HepG2 (cell line): ENCODE measurements around the gene EFNA3. TPM values are rescaled to one million over a fixed set of nuclear protein-coding genes. Genes with fewer than 3 reads are reported as not detected.

Experiments
- ATAC-seq: fragments of 200-7000 bp; cut with Tn5 transposase; 3 replicates; pipeline ENCODE4 v1.9.1; 2020; ENCODE audit warnings: mild to moderate bottlenecking, moderate library complexity
- BruUV-seq: library from RNA; stranded (reverse); fragments of 400-500 nt; replicated peaks from 2 replicates; lab custom pipeline; 2021; lab: Mats Ljungman, UMichigan
- CTCF ChIA-PET: fragments of 300-600 bp; formaldehyde crosslinking; extraction: SDS; loops from one replicate; lab custom pipeline; 2021; ENCODE audit warnings: low total read pairs, inconsistent platforms, low intra/inter-chr PET ratio; lab: Yijun Ruan, JAX
- POLR2A ChIA-PET: fragments of 350-600 bp; sonication (Branson Sonifier 250); formaldehyde crosslinking; loops from one replicate; lab custom pipeline; 2020; ENCODE audit warnings: antibody characterized with exemption, inconsistent platforms; lab: Yijun Ruan, JAX
- DNase-seq: peaks from one replicate; pipeline ENCODE4 v3.0.0-alpha.2; 2015; ENCODE audit warnings: low spot score
- FAIRE-seq: peaks from 3 replicates; lab custom pipeline; 2011; peaks lifted over from hg19 to GRCh38; lab: Jason Lieb, UNC
- H2AFZ ChIP-seq: one replicate; pipeline ENCODE4 v1.6.1; 2011; ENCODE audit warnings: low read length, inconsistent platforms
- H3K27ac ChIP-seq: fragments of 300-600 bp; 3 replicates; pipeline ENCODE4 v1.8.0; 2011; ENCODE audit warnings: mixed run types, mild to moderate bottlenecking, mixed read lengths, low read length, inconsistent platforms; ENCODE audit not compliant: insufficient read depth; ENCODE audit errors: extremely low read length
- H3K27me3 ChIP-seq, 2 experiments: fragments of 200-600 bp in 1 of 2; 2 replicates in 1 of 2; 3 replicates in 1 of 2; pipeline versions ENCODE4 v1.6.0 to v1.8.0; 2011; ENCODE audit warnings: low read length in 2 of 2, mild to moderate bottlenecking in 2 of 2, moderate library complexity in 2 of 2, inconsistent platforms in 1 of 2; ENCODE audit not compliant: insufficient read depth in 2 of 2, control insufficient read depth in 1 of 2
- H3K36me3 ChIP-seq, 2 experiments: fragments of 200-600 bp in 1 of 2; replicated peaks in 1 of 2; 2 replicates in 1 of 2; 3 replicates in 1 of 2; pipeline versions ENCODE4 v1.5.1 to v1.8.0; 2011; ENCODE audit warnings: low read length in 2 of 2, inconsistent platforms in 1 of 2; ENCODE audit not compliant: insufficient read depth in 2 of 2, control insufficient read depth in 1 of 2
- H3K4me1 ChIP-seq: 2 replicates; pipeline ENCODE4 v1.5.1; 2012; ENCODE audit warnings: low read length, inconsistent platforms; ENCODE audit not compliant: insufficient read depth
- H3K4me2 ChIP-seq: 2 replicates; pipeline ENCODE4 v1.6.0; 2011; ENCODE audit warnings: low read depth, low read length, inconsistent platforms
- H3K4me3 ChIP-seq, 3 experiments: fragments of 200-600 bp in 1 of 3; sonication (generic), shearing (Covaris generic) in 1 of 3; replicated peaks in 1 of 3; 2 replicates each; pipeline ENCODE4 v1.5.1; 2011 to 2016; ENCODE audit warnings: low read length in 3 of 3, inconsistent platforms in 2 of 3, low read depth in 2 of 3, mild to moderate bottlenecking in 2 of 3, control low read depth in 1 of 3, mixed read lengths in 1 of 3; ENCODE audit not compliant: insufficient read depth in 1 of 3
- H3K79me2 ChIP-seq: one replicate; pipeline ENCODE4 v1.6.1; 2011; ENCODE audit warnings: low read length, inconsistent platforms; ENCODE audit not compliant: insufficient read depth
- H3K9ac ChIP-seq: 2 replicates; pipeline ENCODE4 v1.6.0; 2011; ENCODE audit warnings: mild to moderate bottlenecking, low read depth, low read length, inconsistent platforms; ENCODE audit not compliant: insufficient read depth
- H3K9me3 ChIP-seq: 2 replicates; pipeline ENCODE4 v1.5.1; 2012; ENCODE audit warnings: mild to moderate bottlenecking, low read length
- H4K20me1 ChIP-seq: 2 replicates; pipeline ENCODE4 v1.6.0; 2011; ENCODE audit warnings: inconsistent platforms, mild to moderate bottlenecking, low read length, moderate library complexity; ENCODE audit not compliant: insufficient read depth
- ELF3 ChIP-seq: IDR thresholded peaks from 2 replicates; pipeline ENCODE4 v1.6.1; 2016; ENCODE audit warnings: missing genetic modification reagents, missing compliant biosample characterization
- KDM1A ChIP-seq: IDR thresholded peaks from 2 replicates; pipeline ENCODE4 v1.6.1; 2016; ENCODE audit warnings: missing compliant biosample characterization
- PPARG ChIP-seq: conservative IDR thresholded peaks from 2 replicates; pipeline ENCODE4 v1.6.1; 2016; ENCODE audit warnings: missing biosample characterization, missing genetic modification reagents
- SMC3 ChIP-seq: IDR thresholded peaks from 2 replicates; pipeline ENCODE4 v1.6.1; 2011; ENCODE audit warnings: low read length, improper control_type of control experiment
- SNAPC4 ChIP-seq: sonication (generic); formaldehyde crosslinking; IDR thresholded peaks from 2 replicates; pipeline ENCODE4 v1.4.0; 2020; ENCODE audit warnings: mild to moderate bottlenecking, missing genetic modification reagents
- TMF1 ChIP-seq: sonication (generic); formaldehyde crosslinking; IDR thresholded peaks from 2 replicates; pipeline ENCODE4 v1.8.1; 2022; ENCODE audit warnings: low read depth, missing genetic modification reagents
- ZBTB38 ChIP-seq: sonication (generic); formaldehyde crosslinking; IDR thresholded peaks from 2 replicates; pipeline ENCODE4 v1.5.1; 2020; ENCODE audit warnings: mild to moderate bottlenecking, missing genetic modification reagents
- ZBTB7A ChIP-seq: sonication (generic); formaldehyde crosslinking; IDR thresholded peaks from 2 replicates; pipeline ENCODE4 v1.8.0; 2022; ENCODE audit warnings: mild to moderate bottlenecking, missing genetic modification reagents
- ZNF607 ChIP-seq: sonication (generic); formaldehyde crosslinking; IDR thresholded peaks from 2 replicates; pipeline ENCODE4 v1.5.1; 2020; ENCODE audit warnings: missing genetic modification reagents, mild to moderate bottlenecking, borderline replicate concordance
- WGBS: methylation state at CpG from one replicate; pipeline ENCODE4 v1.1.6; 2017; ENCODE audit warnings: low lambda C conversion rate; 5-methylcytosine and 5-hydroxymethylcytosine counted together
- in situ Hi-C: cut with HindIII; loops from 2 replicates; pipeline ENCODE4 v1.10.0; 2017; ENCODE audit warnings: low pct_unique_long_range_greater_than_20kb; ENCODE audit not compliant: extremely low pct_ligation_motif_present
- intact Hi-C: fragments of 100-400 bp; cut with micrococcal nuclease; formaldehyde crosslinking; loops from one replicate; pipeline ENCODE4 v1.10.0; 2022; ENCODE audit not compliant: unreplicated experiment
- polyA plus RNA-seq, 8 experiments: library from polyadenylated mRNA; depleted of rRNA in 3 of 8; stranded (reverse) in 7 of 8; unstranded in 1 of 8; fragments of >200 nt; fragmentation: Illumina TruSeq in 4 of 8; extraction: Trizol in 4 of 8; gene quantifications; 2 replicates each; pipeline versions ENCODE4 v1.2.1 to v1.2.3, GENCODE V29; 2011 to 2016; ENCODE audit warnings: low read depth in 4 of 8, missing spikeins in 1 of 8, mixed read lengths in 1 of 8; ENCODE audit not compliant: insufficient read depth in 1 of 8
- total RNA-seq, 5 experiments: library from RNA; depleted of rRNA; stranded (reverse); fragments of >200 nt; fragmentation: Illumina TruSeq; extraction: Trizol; gene quantifications; 2 replicates each; pipeline ENCODE4 v1.2.3, GENCODE V29; 2016; ENCODE audit warnings: low read depth in 1 of 5
- TF ChIP-seq, protein P1 (sequence below): sonication (generic); formaldehyde crosslinking; IDR thresholded peaks from 2 replicates; pipeline ENCODE4 v1.4.0; 2020; ENCODE audit warnings: missing genetic modification reagents, low read depth, mild to moderate bottlenecking, borderline replicate concordance
- TF ChIP-seq, protein P2 (sequence below): sonication (generic); formaldehyde crosslinking; IDR thresholded peaks from 2 replicates; pipeline ENCODE4 v1.4.0; 2020; ENCODE audit warnings: missing genetic modification reagents

The EFNA3 gene
- total and polyA plus RNA-seq, 2 of the 13 experiments (the other 11 are each of a cell fraction or from before 2014, with no cell fraction given), result 1.0 to 5.7 TPM

DNA sequence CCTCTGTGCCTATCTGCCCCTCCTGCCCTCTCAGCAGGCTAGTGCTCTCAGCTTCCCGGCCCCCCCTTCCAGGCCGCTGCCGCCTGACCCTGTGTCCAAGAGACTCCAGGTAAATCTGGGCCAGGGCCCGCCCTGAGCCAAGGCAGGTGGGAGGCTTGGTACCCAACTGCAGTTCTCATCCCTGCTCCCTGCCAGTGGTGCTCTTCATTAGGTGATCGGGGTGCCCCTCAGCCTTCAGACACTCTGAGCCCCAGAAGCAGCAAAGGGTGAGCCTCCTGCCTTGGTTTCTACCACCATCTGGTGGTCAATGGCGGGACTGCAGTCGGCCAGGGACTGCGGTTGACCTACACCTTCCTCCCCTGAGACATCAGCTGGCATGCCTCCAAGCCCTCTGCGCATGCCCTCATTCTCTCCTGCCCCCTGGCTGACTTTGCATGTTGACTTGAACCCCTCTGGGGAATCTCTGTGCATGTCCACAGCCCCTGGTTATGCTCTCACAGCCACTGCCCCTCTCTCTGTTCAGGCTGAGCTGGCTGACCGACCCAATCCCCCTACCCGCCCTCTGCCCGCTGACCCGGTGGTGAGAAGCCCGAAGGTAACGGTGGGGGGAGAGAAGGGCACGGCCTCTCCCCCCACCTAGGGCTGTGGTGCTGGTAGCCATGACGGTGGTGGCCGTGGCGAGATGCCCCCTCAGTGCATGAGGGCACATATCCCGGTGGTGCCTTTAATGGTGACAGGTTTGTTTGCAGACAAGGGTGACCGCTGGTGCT, 17.1 kb upstream of the EFNA3 start:
- Histone ChIP-seq H4K20me1 (no peaks in the 10 kb centered on the region), H3K79me2 (peaks cover 9% of the 10 kb centered on the region), H3K27ac (no peak overlapping the region), H3K4me1 (peaks cover 32% of the 10 kb centered on the region), H2AFZ (no peak overlapping the region), H3K36me3 (peaks cover 6 to 11% of the 10 kb centered on the region in 2 experiments; a peak in 4 of 5 replicates), H3K4me3 (no peak overlapping the region), H3K27me3 (no peaks in the 10 kb centered on the region), H3K4me2 (no peak overlapping the region), H3K9ac (no peak overlapping the region), H3K9me3 (no peaks in the 10 kb centered on the region)
- ATAC-seq, result peak; percentile 53
- ChIA-PET POLR2A (interaction anchor here (1.0 to 1.3 kb wide), 2 partner anchors 12 to 88 kb away, joined by 4 to 9 read pairs; no protein-coding TSS in a partner anchor), CTCF (interaction anchor here (0.7 to 4.0 kb wide), 9 partner anchors 9 to 155 kb away, joined by 3 to 39 read pairs (median 6); partner anchors contain the start of gene ADAM15)
- peak; percentile 75 for DNase-seq
- BruUV-seq, result no TSS peak
- peak; percentile 91 for FAIRE-seq
- 71% methylated on average over 19 of the region's 21 CpGs for WGBS
- intact Hi-C loops (loop anchor here (1.0 to 5.0 kb wide), 3 partner anchors 23 to 87 kb away; partner anchors contain the start of gene CKS1B), in situ Hi-C loops (loop anchor here (5.0 kb wide), 1 partner anchor 79 kb away; the partner anchor contains the start of gene FLAD1)
- TF ChIP-seq, protein P1, sequence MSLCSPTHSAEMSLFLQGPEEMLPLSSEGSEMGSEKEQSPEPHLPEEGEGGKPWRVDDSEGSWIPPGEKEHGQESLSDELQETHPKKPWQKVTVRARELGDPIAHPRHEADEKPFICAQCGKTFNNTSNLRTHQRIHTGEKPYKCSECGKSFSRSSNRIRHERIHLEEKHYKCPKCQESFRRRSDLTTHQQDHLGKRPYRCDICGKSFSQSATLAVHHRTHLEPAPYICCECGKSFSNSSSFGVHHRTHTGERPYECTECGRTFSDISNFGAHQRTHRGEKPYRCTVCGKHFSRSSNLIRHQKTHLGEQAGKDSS (CRISPR knock-in tag), result peak; percentile 49; the same call in 1 of the 2 replicates
- no peak for TF ChIP-seq KDM1A (CRISPR knock-in tag)
- peak; percentile 87 for TF ChIP-seq SMC3
- TF ChIP-seq ZBTB7A, result 0 out of 2 replicates have a peak, but pooled peaks have one; percentile 36
- 0 out of 2 replicates have a peak, but pooled peaks have one; percentile 24 for TF ChIP-seq TMF1 (CRISPR knock-in tag)
- no peak for TF ChIP-seq SNAPC4
- peak; percentile 35; the same call in 1 of the 2 replicates for TF ChIP-seq ELF3 (CRISPR knock-in tag)
- TF ChIP-seq, protein P2, sequence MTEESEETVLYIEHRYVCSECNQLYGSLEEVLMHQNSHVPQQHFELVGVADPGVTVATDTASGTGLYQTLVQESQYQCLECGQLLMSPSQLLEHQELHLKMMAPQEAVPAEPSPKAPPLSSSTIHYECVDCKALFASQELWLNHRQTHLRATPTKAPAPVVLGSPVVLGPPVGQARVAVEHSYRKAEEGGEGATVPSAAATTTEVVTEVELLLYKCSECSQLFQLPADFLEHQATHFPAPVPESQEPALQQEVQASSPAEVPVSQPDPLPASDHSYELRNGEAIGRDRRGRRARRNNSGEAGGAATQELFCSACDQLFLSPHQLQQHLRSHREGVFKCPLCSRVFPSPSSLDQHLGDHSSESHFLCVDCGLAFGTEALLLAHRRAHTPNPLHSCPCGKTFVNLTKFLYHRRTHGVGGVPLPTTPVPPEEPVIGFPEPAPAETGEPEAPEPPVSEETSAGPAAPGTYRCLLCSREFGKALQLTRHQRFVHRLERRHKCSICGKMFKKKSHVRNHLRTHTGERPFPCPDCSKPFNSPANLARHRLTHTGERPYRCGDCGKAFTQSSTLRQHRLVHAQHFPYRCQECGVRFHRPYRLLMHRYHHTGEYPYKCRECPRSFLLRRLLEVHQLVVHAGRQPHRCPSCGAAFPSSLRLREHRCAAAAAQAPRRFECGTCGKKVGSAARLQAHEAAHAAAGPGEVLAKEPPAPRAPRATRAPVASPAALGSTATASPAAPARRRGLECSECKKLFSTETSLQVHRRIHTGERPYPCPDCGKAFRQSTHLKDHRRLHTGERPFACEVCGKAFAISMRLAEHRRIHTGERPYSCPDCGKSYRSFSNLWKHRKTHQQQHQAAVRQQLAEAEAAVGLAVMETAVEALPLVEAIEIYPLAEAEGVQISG (CRISPR knock-in tag), result peak; percentile 15; the same call in 1 of the 2 replicates
- TF ChIP-seq ZBTB38 (CRISPR knock-in tag), result 0 out of 2 replicates have a peak, but pooled peaks have one; percentile 25
- TF ChIP-seq PPARG (CRISPR knock-in tag), result no peak
- TF ChIP-seq ZNF607 (CRISPR knock-in tag), result 0 out of 2 replicates have a peak, but pooled peaks have one; percentile 33
